Neural cell (in vitro differentiated cells): ENCODE data around the gene MYO5C. TPM values are rescaled to one million over a fixed set of nuclear protein-coding genes. Genes with fewer than 3 reads are reported as not detected.

ENCODE experiments used
- H2AFZ ChIP-seq: fragments of 200-600, 300-800 bp; sonication (generic), shearing (Covaris generic); 2 replicates; pipeline ENCODE4 v1.6.0; 2014; ENCODE audit warnings: low read depth, mild to moderate bottlenecking, antibody characterized with exemption, low read length, moderate library complexity
- H3F3A ChIP-seq: fragments of 200-600 bp; shearing (Covaris generic); 2 replicates; pipeline ENCODE4 v1.6.1; 2016; ENCODE audit warnings: mild to moderate bottlenecking, moderate library complexity, mixed read lengths, antibody characterized with exemption, low read length; ENCODE audit not compliant: insufficient read depth, poor library complexity, severe bottlenecking
- H3K27ac ChIP-seq: fragments of 200-600, 300-800 bp; sonication (generic), shearing (Covaris generic); 2 replicates; pipeline ENCODE4 v1.5.1; 2014; ENCODE audit warnings: mild to moderate bottlenecking, low read length, moderate library complexity
- H3K27me3 ChIP-seq: fragments of 300-800, 200-600 bp; sonication (generic), shearing (Covaris generic); 2 replicates; pipeline ENCODE4 v1.6.0; 2014; ENCODE audit warnings: mild to moderate bottlenecking, low read depth, low read length, moderate library complexity; ENCODE audit not compliant: insufficient read depth
- H3K36me3 ChIP-seq: fragments of 300-800, 200-600 bp; sonication (generic), shearing (Covaris generic); 2 replicates; pipeline ENCODE4 v1.5.1; 2014; ENCODE audit warnings: mild to moderate bottlenecking, antibody characterized with exemption, low read length, moderate library complexity; ENCODE audit not compliant: insufficient read depth
- H3K4me2 ChIP-seq: fragments of 300-800, 200-600 bp; sonication (generic), shearing (Covaris generic); 2 replicates; pipeline ENCODE4 v1.6.0; 2014; ENCODE audit warnings: mild to moderate bottlenecking, low read length
- H3K4me3 ChIP-seq: fragments of 300-800, 200-600 bp; sonication (generic), shearing (Covaris generic); 2 replicates; pipeline ENCODE4 v1.5.1; 2014; ENCODE audit warnings: mild to moderate bottlenecking, low read length, moderate library complexity
- H3K79me2 ChIP-seq: fragments of 200-600 bp; shearing (Covaris generic); replicated peaks from 2 replicates; pipeline ENCODE4 v1.6.0; 2014; ENCODE audit warnings: mild to moderate bottlenecking, low read length, moderate library complexity; ENCODE audit not compliant: insufficient read depth
- H3K9ac ChIP-seq: fragments of 300-800, 200-600 bp; sonication (generic), shearing (Covaris generic); 2 replicates; pipeline ENCODE4 v1.6.1; 2016; ENCODE audit warnings: mild to moderate bottlenecking, low read length, mixed read lengths
- H3K9me2 ChIP-seq: fragments of 200-600 bp; shearing (Covaris generic); 2 replicates; pipeline ENCODE4 v1.6.1; 2016; ENCODE audit warnings: mild to moderate bottlenecking, low read length, mixed read lengths; ENCODE audit not compliant: insufficient read depth
- H3K9me3 ChIP-seq: fragments of 200-600, 300-800 bp; sonication (generic), shearing (Covaris generic); 2 replicates; pipeline ENCODE4 v1.6.1; 2016; ENCODE audit warnings: mild to moderate bottlenecking, mixed run types, low read length, moderate library complexity, mixed read lengths
- H4K20me1 ChIP-seq: fragments of 200-600 bp; shearing (Covaris generic); 2 replicates; pipeline ENCODE4 v1.6.1; 2016; ENCODE audit warnings: mild to moderate bottlenecking, mixed run types; ENCODE audit not compliant: insufficient read depth
- EP300 ChIP-seq: fragments of 450-650 bp; conservative IDR thresholded peaks from 2 replicates; pipeline ENCODE4 v1.6.1; 2014; ENCODE audit warnings: antibody characterized with exemption, mild to moderate bottlenecking, moderate library complexity; ENCODE audit not compliant: poor library complexity, severe bottlenecking
- EZH2 ChIP-seq: fragments of 200-600, 300-800 bp; shearing (Covaris generic), sonication (generic); IDR thresholded peaks from 2 replicates; pipeline ENCODE4 v1.6.1; 2014; ENCODE audit warnings: antibody characterized with exemption, low read length, borderline replicate concordance, mild to moderate bottlenecking; ENCODE audit not compliant: insufficient read depth, poor library complexity, severe bottlenecking
- MXI1 ChIP-seq: fragments of 450-650 bp; conservative IDR thresholded peaks from 2 replicates; pipeline ENCODE4 v1.6.1; 2014; ENCODE audit warnings: antibody characterized with exemption, mild to moderate bottlenecking; ENCODE audit not compliant: poor library complexity, severe bottlenecking
- POLR2AphosphoS5 ChIP-seq: IDR thresholded peaks from 2 replicates; pipeline ENCODE4 v1.6.1; 2012
- RAD21 ChIP-seq: fragments of 450-650 bp; conservative IDR thresholded peaks from 2 replicates; pipeline ENCODE4 v1.6.1; 2014; ENCODE audit warnings: antibody characterized with exemption, mild to moderate bottlenecking, moderate library complexity
- REST ChIP-seq: IDR thresholded peaks from 2 replicates; pipeline ENCODE4 v1.6.1; 2012; ENCODE audit warnings: borderline replicate concordance
- SMC3 ChIP-seq: fragments of 450-650 bp; conservative IDR thresholded peaks from 2 replicates; pipeline ENCODE4 v1.6.1; 2014; ENCODE audit warnings: antibody characterized with exemption, mild to moderate bottlenecking, moderate library complexity; ENCODE audit not compliant: poor library complexity
- TAF1 ChIP-seq: IDR thresholded peaks from 2 replicates; pipeline ENCODE4 v1.6.1; 2012; ENCODE audit warnings: low read depth
- polyA plus RNA-seq: library from polyadenylated mRNA; depleted of rRNA; stranded (reverse); fragments of >200 nt; gene quantifications from 2 replicates; pipeline ENCODE4 v1.2.3, GENCODE V29; 2014
- TF ChIP-seq, protein P1 (sequence below): fragments of 450-650 bp; IDR thresholded peaks from 2 replicates; pipeline ENCODE4 v1.5.1; 2014; ENCODE audit warnings: antibody characterized with exemption, mild to moderate bottlenecking, moderate library complexity; ENCODE audit not compliant: poor library complexity, severe bottlenecking

MYO5C gene
- polyA plus RNA-seq, 1 donor from 2014 or later = 0.77 TPM

- Histone ChIP-seq H4K20me1 (no peaks in the 10 kb centered on the region), H3K36me3 (peaks cover 10% of the 10 kb centered on the region), H3F3A (no peaks in the 10 kb centered on the region), H3K27ac (no peak overlapping the region), H3K9me3 (no peaks in the 10 kb centered on the region), H3K9me2 (no peaks in the 10 kb centered on the region), H3K4me2 (no peak overlapping the region), H3K79me2 (no peaks in the 10 kb centered on the region), H3K27me3 (no peaks in the 10 kb centered on the region), H3K4me3 (no peak overlapping the region), H2AFZ (no peak overlapping the region), H3K9ac (no peak overlapping the region)
- TF ChIP-seq EZH2 (no peak), POLR2AphosphoS5 (no peak), TAF1 (no peak), MXI1 (no peak)
- TF ChIP-seq, protein P1, sequence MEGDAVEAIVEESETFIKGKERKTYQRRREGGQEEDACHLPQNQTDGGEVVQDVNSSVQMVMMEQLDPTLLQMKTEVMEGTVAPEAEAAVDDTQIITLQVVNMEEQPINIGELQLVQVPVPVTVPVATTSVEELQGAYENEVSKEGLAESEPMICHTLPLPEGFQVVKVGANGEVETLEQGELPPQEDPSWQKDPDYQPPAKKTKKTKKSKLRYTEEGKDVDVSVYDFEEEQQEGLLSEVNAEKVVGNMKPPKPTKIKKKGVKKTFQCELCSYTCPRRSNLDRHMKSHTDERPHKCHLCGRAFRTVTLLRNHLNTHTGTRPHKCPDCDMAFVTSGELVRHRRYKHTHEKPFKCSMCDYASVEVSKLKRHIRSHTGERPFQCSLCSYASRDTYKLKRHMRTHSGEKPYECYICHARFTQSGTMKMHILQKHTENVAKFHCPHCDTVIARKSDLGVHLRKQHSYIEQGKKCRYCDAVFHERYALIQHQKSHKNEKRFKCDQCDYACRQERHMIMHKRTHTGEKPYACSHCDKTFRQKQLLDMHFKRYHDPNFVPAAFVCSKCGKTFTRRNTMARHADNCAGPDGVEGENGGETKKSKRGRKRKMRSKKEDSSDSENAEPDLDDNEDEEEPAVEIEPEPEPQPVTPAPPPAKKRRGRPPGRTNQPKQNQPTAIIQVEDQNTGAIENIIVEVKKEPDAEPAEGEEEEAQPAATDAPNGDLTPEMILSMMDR = no peak
Observed at GRCh38 chr15:52309154-52309548, 13.5 kb upstream of the MYO5C start.

GRCh38 chr15:52308446-52309153 lies 13.0 kb upstream of the MYO5C start:
- Histone ChIP-seq H3K79me2 (no peaks in the 10 kb centered on the region), H3F3A (no peaks in the 10 kb centered on the region), H3K27me3 (no peaks in the 10 kb centered on the region), H3K36me3 (peaks cover 9% of the 10 kb centered on the region), H3K4me2 (no peak overlapping the region), H4K20me1 (no peaks in the 10 kb centered on the region), H3K27ac (no peak overlapping the region), H3K9ac (no peak overlapping the region), H3K9me3 (no peaks in the 10 kb centered on the region), H3K9me2 (no peaks in the 10 kb centered on the region), H3K4me3 (no peak overlapping the region), H2AFZ (no peak overlapping the region)
- TF ChIP-seq MXI1 = no peak
- TF ChIP-seq REST = no peak
- TF ChIP-seq RAD21 = no peak
- TF ChIP-seq EP300 = no peak
- TF ChIP-seq TAF1 = no peak
- no peak for TF ChIP-seq EZH2
- TF ChIP-seq POLR2AphosphoS5 = no peak
- TF ChIP-seq, protein P1 = no peak
- TF ChIP-seq SMC3 = no peak
